A549 treated with AZD9567 at 1 μM for 4 hours (cell line): ENCODE data around the gene BBS7. TPM values are rescaled to one million over a fixed set of nuclear protein-coding genes. Genes with fewer than 3 reads are reported as not detected.

Experiments used
- total RNA-seq: library from RNA; stranded (reverse); fragments of 200-300 nt; extraction: Qiagen RNA extraction; gene quantifications from 5 replicates; pipeline ENCODE4 v1.2.3, GENCODE V29; 2022; ENCODE audit not compliant: insufficient read depth

BBS7 gene
- 11.0 to 20.7 TPM (median 14.3 TPM) in 5 replicates for total RNA-seq

GRCh38 chr4:121869841-121870822 is at the start of gene BBS7:
TSS of gene BBS7 (minus strand) at chr4:121870474. CDS start at chr4:121870313, 161 bp downstream.

GRCh38 chr4:121823505-121824170 is 46.6 kb downstream of the BBS7 start, which contains the start of gene CCNA2:
TSS of gene CCNA2 (minus strand) at chr4:121823883. CDS start at chr4:121823628, 255 bp downstream.

GRCh38 chr4:121800961-121801714 is 69.1 kb downstream of the BBS7 start, which contains the start of gene EXOSC9:
TSS of gene EXOSC9 (plus strand) at chr4:121801323. CDS start at chr4:121801425, 102 bp downstream.

Other genes starting within 250 kb of the BBS7 start
- gene ANXA5, start 173.5 kb downstream of the BBS7 start, total RNA-seq = 500 to 542 TPM (median 511 TPM) in 5 replicates
- gene SMIM43, start 105.3 kb downstream of the BBS7 start, total RNA-seq = 0.17 to 0.26 TPM (median 0.18 TPM) in 4 of 5 replicates, not detected in the other
- gene EXOSC9, start 69.2 kb downstream of the BBS7 start, total RNA-seq = 23.5 to 26.9 TPM (median 25.4 TPM) in 5 replicates
- 37.7 to 48.6 TPM (median 44.9 TPM) in 5 replicates for gene CCNA2, start 46.6 kb downstream of the BBS7 start, total RNA-seq
- gene TRPC3, start 81.6 kb upstream of the BBS7 start, total RNA-seq = 0.03 to 0.06 TPM (median 0.05 TPM) in 3 of 5 replicates, not detected in the others